ENCODE data around the gene SARDH. TPM values are rescaled to one million over a fixed set of nuclear protein-coding genes. Genes with fewer than 3 reads are reported as not detected.

SARDH gene
- total and polyA plus RNA-seq, 2 of the 13 experiments (the other 11 are each of a cell fraction or from before 2014, with no cell fraction given) = 11.6 to 34.9 TPM

DNA sequence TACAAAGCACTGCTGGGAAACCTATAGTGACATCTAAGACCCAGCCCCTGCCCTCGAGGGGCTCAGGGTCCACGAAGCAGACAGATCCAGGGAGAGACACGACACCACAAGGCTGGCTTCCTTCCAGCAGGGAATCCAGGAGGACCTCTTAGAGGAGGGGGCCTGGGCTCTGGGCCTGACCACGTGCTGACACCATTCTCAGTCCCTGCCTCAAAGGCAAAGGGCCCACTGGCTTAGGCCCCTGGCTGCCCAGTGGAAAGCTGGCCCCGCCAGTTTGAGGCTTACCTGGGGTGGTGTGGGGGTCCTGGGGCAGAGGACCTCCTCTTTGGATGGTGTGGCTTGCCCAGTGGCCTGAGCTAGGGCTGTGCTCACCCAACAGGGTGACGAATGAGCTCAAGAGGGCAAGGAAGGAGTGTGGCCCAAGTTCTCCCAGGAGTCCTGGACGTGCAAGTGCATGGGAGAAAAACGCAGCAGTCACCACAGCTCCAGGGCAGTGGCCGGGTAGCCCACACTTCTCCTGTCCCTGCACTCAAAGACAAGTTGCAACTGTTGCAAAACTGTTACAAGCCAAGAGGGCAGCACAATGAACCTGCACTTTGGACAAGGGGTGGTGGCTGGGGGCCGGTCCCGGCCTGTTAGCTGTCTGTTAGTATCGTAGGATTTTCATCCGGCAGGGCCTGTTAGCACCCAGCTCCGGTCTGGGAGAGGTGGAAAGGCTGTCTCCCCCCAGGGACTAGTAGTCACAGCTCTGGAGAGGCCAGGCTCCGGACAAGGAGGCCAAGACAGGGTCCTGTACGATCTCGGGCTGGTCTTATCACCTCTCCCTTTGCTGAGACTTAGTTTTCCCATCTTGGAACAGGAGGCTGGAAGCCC, 1.5 kb upstream of the SARDH start (continued):
- TF ChIP-seq, protein P1, sequence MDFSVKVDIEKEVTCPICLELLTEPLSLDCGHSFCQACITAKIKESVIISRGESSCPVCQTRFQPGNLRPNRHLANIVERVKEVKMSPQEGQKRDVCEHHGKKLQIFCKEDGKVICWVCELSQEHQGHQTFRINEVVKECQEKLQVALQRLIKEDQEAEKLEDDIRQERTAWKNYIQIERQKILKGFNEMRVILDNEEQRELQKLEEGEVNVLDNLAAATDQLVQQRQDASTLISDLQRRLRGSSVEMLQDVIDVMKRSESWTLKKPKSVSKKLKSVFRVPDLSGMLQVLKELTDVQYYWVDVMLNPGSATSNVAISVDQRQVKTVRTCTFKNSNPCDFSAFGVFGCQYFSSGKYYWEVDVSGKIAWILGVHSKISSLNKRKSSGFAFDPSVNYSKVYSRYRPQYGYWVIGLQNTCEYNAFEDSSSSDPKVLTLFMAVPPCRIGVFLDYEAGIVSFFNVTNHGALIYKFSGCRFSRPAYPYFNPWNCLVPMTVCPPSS (IDR thresholded peaks at IDR 0.05) = no peak
- TF ChIP-seq ZNF589 (CRISPR knock-in tag; conservative IDR thresholded peaks at IDR 0.05) (no peak), EP300 (IDR thresholded peaks at IDR 0.05; ENCODE audit: low read depth in 2 of 2, low read length in 2 of 2) (peak; percentile 43 to 77; a peak in 2 of 4 replicates), EP300 (CRISPR knock-in tag; IDR thresholded peaks at IDR 0.05; ENCODE audit: borderline replicate concordance) (0 out of 2 replicates have a peak, but pooled peaks have one; percentile 59), SETDB1 (CRISPR knock-in tag; IDR thresholded peaks at IDR 0.05; ENCODE audit: borderline replicate concordance) (0 out of 2 replicates have a peak, but pooled peaks have one; percentile 18), ZNF839 (CRISPR knock-in tag; IDR thresholded peaks at IDR 0.05; ENCODE audit: borderline replicate concordance) (no peak), ZNF263 (CRISPR knock-in tag; IDR thresholded peaks at IDR 0.05) (peak; percentile 59), ZNF577 (CRISPR knock-in tag; IDR thresholded peaks at IDR 0.05; ENCODE audit: borderline replicate concordance, low read depth) (no peak), ZNF343 (CRISPR knock-in tag; IDR thresholded peaks at IDR 0.05) (peak; percentile 84), ZNF569 (CRISPR knock-in tag; IDR thresholded peaks at IDR 0.05; ENCODE audit: borderline replicate concordance) (no peak), ZNF772 (CRISPR knock-in tag; IDR thresholded peaks at IDR 0.05) (0 out of 2 replicates have a peak, but pooled peaks have one; percentile 60), ZBTB42 (CRISPR knock-in tag; IDR thresholded peaks at IDR 0.05) (peak; percentile 85; the same call in 1 of the 2 replicates), U2AF2 (IDR thresholded peaks at IDR 0.05; ENCODE audit: low read depth, low read length) (no peak), ZNF660 (CRISPR knock-in tag; IDR thresholded peaks at IDR 0.05; ENCODE audit: borderline replicate concordance, low read depth) (no peak), ZNF777 (CRISPR knock-in tag; IDR thresholded peaks at IDR 0.05) (0 out of 2 replicates have a peak, but pooled peaks have one; percentile 43), ZSCAN31 (CRISPR knock-in tag; IDR thresholded peaks at IDR 0.05; ENCODE audit: low read depth) (no peak), TMF1 (CRISPR knock-in tag; IDR thresholded peaks at IDR 0.05; ENCODE audit: low read depth) (no peak)
- TF ChIP-seq, protein P2, sequence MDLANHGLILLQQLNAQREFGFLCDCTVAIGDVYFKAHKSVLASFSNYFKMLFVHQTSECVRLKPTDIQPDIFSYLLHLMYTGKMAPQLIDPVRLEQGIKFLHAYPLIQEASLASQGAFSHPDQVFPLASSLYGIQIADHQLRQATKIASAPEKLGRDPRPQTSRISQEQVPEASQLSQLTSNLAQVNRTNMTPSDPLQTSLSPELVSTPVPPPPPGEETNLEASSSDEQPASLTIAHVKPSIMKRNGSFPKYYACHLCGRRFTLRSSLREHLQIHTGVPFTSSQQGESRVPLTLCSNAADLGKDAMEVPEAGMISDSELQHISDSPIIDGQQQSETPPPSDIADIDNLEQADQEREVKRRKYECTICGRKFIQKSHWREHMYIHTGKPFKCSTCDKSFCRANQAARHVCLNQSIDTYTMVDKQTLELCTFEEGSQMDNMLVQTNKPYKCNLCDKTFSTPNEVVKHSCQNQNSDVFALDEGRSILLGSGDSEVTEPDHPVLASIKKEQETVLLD (CRISPR knock-in tag; IDR thresholded peaks at IDR 0.05; ENCODE audit: low read depth) = no peak
- TF ChIP-seq, protein P3, sequence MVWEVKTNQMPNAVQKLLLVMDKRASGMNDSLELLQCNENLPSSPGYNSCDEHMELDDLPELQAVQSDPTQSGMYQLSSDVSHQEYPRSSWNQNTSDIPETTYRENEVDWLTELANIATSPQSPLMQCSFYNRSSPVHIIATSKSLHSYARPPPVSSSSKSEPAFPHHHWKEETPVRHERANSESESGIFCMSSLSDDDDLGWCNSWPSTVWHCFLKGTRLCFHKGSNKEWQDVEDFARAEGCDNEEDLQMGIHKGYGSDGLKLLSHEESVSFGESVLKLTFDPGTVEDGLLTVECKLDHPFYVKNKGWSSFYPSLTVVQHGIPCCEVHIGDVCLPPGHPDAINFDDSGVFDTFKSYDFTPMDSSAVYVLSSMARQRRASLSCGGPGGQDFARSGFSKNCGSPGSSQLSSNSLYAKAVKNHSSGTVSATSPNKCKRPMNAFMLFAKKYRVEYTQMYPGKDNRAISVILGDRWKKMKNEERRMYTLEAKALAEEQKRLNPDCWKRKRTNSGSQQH (CRISPR knock-in tag; IDR thresholded peaks at IDR 0.05; ENCODE audit: low read depth) = 0 out of 2 replicates have a peak, but pooled peaks have one; percentile 69
- TF ChIP-seq, protein P4, sequence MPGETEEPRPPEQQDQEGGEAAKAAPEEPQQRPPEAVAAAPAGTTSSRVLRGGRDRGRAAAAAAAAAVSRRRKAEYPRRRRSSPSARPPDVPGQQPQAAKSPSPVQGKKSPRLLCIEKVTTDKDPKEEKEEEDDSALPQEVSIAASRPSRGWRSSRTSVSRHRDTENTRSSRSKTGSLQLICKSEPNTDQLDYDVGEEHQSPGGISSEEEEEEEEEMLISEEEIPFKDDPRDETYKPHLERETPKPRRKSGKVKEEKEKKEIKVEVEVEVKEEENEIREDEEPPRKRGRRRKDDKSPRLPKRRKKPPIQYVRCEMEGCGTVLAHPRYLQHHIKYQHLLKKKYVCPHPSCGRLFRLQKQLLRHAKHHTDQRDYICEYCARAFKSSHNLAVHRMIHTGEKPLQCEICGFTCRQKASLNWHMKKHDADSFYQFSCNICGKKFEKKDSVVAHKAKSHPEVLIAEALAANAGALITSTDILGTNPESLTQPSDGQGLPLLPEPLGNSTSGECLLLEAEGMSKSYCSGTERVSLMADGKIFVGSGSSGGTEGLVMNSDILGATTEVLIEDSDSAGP (CRISPR knock-in tag; IDR thresholded peaks at IDR 0.05; ENCODE audit: borderline replicate concordance) = peak; percentile 90
- TF ChIP-seq, protein P5, sequence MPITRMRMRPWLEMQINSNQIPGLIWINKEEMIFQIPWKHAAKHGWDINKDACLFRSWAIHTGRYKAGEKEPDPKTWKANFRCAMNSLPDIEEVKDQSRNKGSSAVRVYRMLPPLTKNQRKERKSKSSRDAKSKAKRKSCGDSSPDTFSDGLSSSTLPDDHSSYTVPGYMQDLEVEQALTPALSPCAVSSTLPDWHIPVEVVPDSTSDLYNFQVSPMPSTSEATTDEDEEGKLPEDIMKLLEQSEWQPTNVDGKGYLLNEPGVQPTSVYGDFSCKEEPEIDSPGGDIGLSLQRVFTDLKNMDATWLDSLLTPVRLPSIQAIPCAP (CRISPR knock-in tag; IDR thresholded peaks at IDR 0.05; ENCODE audit: low read depth) = no peak
